PC-3 (cell line): ENCODE results near the gene JAKMIP2.

Experiments
- EZH2 ChIP-seq: fragments of 300-600 bp; sonication (generic); IDR thresholded peaks from one replicate; pipeline ENCODE4 v1.6.1; 2017; ENCODE audit warnings: antibody characterized with exemption, mild to moderate bottlenecking, low read length; ENCODE audit not compliant: unreplicated experiment
- EZH2phosphoT487 ChIP-seq: fragments of 300-600 bp; sonication (generic); IDR thresholded peaks from 2 replicates; pipeline ENCODE4 v1.6.1; 2018; ENCODE audit warnings: mild to moderate bottlenecking, antibody characterized with exemption, low read length, borderline replicate concordance
- TF ChIP-seq, protein P1 (sequence below): fragments of 300-600 bp; sonication (generic); conservative IDR thresholded peaks from 2 replicates; pipeline ENCODE4 v1.5.1; 2017; ENCODE audit warnings: antibody characterized with exemption, low read depth, mild to moderate bottlenecking, low read length

DNA sequence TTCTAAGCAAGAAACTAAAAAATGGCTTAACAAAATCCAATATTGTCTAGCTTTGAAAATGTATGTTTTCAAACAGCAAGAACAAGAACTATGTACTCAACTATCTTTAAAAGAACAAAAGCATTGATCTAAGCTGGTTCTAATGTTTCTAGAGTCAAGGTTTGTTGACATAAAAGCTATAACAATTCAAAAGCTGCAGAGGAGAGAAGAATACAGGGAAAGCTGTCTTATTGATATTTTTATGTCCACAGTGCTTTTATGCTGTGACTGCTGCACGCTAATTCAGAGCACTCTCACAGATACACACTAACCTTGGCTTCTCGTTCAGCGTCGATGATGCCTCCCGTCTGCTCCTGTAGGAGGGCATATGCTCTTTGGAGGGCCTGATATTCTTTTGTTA is 143.2 kb downstream of the JAKMIP2 start:
- TF ChIP-seq, protein P1, sequence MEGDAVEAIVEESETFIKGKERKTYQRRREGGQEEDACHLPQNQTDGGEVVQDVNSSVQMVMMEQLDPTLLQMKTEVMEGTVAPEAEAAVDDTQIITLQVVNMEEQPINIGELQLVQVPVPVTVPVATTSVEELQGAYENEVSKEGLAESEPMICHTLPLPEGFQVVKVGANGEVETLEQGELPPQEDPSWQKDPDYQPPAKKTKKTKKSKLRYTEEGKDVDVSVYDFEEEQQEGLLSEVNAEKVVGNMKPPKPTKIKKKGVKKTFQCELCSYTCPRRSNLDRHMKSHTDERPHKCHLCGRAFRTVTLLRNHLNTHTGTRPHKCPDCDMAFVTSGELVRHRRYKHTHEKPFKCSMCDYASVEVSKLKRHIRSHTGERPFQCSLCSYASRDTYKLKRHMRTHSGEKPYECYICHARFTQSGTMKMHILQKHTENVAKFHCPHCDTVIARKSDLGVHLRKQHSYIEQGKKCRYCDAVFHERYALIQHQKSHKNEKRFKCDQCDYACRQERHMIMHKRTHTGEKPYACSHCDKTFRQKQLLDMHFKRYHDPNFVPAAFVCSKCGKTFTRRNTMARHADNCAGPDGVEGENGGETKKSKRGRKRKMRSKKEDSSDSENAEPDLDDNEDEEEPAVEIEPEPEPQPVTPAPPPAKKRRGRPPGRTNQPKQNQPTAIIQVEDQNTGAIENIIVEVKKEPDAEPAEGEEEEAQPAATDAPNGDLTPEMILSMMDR: no peak
- TF ChIP-seq EZH2 (no peak), EZH2phosphoT487 (no peak)
